SH-SY5Y (cell line): ENCODE data around the gene SPDEF.

ENCODE experiments used
- GATA2 ChIP-seq: IDR thresholded peaks from 2 replicates; pipeline ENCODE4 v1.6.1; 2011; ENCODE audit warnings: mild to moderate bottlenecking, low read depth, low read length
- GATA3 ChIP-seq: IDR thresholded peaks from 2 replicates; pipeline ENCODE4 v1.6.1; 2011; ENCODE audit warnings: low read depth, mild to moderate bottlenecking, low read length, moderate library complexity

DNA sequence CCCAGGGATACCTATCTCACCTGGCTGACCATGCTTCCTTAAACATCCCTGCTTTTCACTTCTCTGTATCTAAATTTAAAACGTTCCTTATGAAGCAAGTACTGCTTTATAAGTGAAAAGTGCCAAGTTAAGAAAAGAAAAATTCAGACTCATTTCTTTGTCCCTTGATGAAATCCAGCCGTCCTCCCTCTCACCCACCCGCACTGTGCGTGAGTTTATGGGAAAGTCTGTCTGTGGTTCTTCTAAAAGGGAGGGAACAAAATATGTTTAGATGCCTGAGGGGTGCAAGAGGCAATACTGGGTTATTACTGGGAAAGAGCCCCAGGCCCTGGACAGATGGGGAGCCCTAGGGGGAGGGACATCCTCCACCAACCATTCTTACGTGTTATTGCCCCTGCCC, 31.2 kb downstream of the SPDEF start:
- TF ChIP-seq GATA2 (no peak), GATA3 (no peak)
